Bronchial epithelial cell (primary cell): Measurements from ENCODE around the gene NPLOC4. TPM values are rescaled to one million over a fixed set of nuclear protein-coding genes. Genes with fewer than 3 reads are reported as not detected.
A peak's percentile ranks its signal among the peaks of the same experiment; 100 is the strongest.

Experiments used
- DNase-seq: peaks from one replicate; pipeline ENCODE4 v3.0.0-alpha.2; 2010; ENCODE audit warnings: low read depth
- FAIRE-seq: peaks from 2 replicates; lab custom pipeline; 2011; peaks lifted over from hg19 to GRCh38; lab: Jason Lieb, UNC
- H3K27me3 ChIP-seq: 2 replicates; pipeline ENCODE4 v1.5.1; 2011; ENCODE audit warnings: low read length; ENCODE audit not compliant: control insufficient read depth, insufficient read depth
- H3K36me3 ChIP-seq: 2 replicates; pipeline ENCODE4 v1.5.1; 2011; ENCODE audit warnings: low read length; ENCODE audit not compliant: control insufficient read depth, insufficient read depth
- H3K4me3 ChIP-seq: 2 replicates; pipeline ENCODE4 v1.5.1; 2011; ENCODE audit warnings: mild to moderate bottlenecking, low read depth, low read length, control low read depth
- CTCF ChIP-seq: IDR thresholded peaks from 2 replicates; pipeline ENCODE4 v1.5.1; 2011; ENCODE audit warnings: mild to moderate bottlenecking, moderate library complexity, low read length, control low read depth, inconsistent platforms; ENCODE audit not compliant: insufficient read depth, severe bottlenecking
- total RNA-seq: library from RNA; depleted of rRNA; stranded (reverse); fragments of >200 nt; gene quantifications from 2 replicates; pipeline ENCODE4 v1.2.1, GENCODE V29; 2014

The NPLOC4 gene
- total RNA-seq, 1 donor from 2014 or later: 60.0 TPM

DNA sequence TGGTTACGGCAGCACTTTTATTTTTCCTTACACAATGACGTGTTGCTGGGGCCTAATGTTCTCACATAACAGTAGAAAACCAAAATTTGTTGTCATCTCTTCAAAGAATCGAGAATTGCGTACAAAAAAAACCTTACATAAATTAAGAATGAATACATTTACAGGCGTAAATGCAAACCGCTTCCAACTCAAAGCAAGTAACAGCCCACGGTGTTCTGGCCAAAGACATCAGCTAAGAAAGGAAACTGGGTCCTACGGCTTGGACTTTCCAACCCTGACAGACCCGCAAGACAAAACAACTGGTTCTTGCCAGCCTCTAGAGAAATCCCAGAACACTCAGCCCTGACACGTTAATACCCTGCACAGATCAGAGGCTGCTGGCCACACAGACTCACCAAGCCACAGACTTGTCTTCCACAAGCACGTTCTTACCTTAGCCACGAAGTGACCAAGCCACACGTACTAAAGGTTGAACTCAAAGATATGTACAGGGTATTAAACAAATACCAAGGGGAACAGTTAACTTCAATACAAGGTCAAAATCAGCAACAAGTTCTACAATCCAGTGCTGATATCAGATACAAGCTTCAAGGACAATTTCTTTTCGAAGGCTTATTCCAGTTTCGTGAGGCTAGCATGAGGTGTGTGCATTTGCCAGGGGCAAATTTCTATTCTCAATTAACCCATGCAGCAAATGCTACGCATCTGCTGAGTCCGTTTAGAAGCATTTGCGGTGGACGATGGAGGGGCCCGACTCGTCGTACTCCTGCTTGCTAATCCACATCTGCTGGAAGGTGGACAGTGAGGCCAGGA, 126.7 kb downstream of the NPLOC4 start:
- FAIRE-seq (no peak), DNase-seq (no peak)
- Histone ChIP-seq H3K36me3 (peaks cover 20% of the 10 kb centered on the region), H3K27me3 (no peaks in the 10 kb centered on the region), H3K4me3 (peak overlapping the region; percentile 98)
- TF ChIP-seq CTCF: no peak

DNA sequence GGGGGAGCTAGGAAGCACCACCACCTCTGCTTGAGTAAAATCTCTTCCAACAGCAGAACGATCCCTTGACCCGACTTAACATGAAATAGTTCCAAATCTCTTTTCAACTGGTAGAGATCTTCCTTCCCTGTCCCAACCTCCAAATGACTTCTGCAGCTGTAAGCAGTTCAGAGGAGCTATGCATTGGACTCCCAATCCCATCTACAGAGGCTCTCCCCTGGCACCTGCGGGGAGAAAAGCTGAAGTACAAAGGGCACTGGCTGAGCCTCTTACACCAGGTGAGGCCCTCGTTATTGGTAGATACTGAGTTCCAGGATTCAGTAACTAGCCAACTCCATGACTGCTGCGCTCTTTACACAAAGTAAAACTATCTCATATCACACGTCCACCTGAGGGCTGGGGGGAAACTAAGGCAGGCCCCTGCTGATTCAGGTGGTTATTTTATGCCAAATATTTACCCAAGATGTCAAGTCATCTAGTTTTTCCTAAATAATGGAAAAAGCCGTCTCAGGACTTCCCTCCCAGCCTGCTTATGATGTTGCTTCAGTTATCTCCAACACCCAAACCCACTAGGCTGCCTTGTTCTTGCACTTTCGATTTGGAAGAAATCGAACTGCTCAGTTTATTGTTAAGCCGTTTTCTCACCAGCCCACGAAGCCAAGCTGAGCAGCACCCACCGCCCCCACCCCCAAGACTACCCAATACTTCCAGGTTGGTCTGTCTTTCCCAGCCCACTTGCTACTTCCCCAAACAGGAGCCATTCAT, 127.5 kb downstream of the NPLOC4 start:
- peak; percentile 63 for DNase-seq
- H3K27me3 ChIP-seq: no peaks in the 10 kb centered on the region
- peaks cover 20% of the 10 kb centered on the region for H3K36me3 ChIP-seq
- FAIRE-seq: no peak
- TF ChIP-seq CTCF: no peak
- H3K4me3 ChIP-seq: no peak overlapping the region

GRCh38 chr17:81508639-81509206, 128.2 kb downstream of the NPLOC4 start:
- DNase-seq (peak; percentile 76), FAIRE-seq (peak; percentile 7)
- TF ChIP-seq CTCF: no peak
- no peak overlapping the region for H3K4me3 ChIP-seq
- H3K27me3 ChIP-seq: no peaks in the 10 kb centered on the region
- H3K36me3 ChIP-seq: peaks cover 20% of the 10 kb centered on the region

Other genes starting within 250 kb of the NPLOC4 start
- gene BAHCC1, start 241.7 kb downstream of the NPLOC4 start, total RNA-seq: 0.79 and 1.8 TPM in 2 replicates
- gene ACTG1, start 124.3 kb downstream of the NPLOC4 start, total RNA-seq: 2,981 and 3,623 TPM in 2 replicates
- gene FSCN2, start 108.7 kb downstream of the NPLOC4 start, total RNA-seq: 1.2 and 1.3 TPM in 2 replicates
- gene FAAP100, start 84.8 kb downstream of the NPLOC4 start, total RNA-seq: 10.5 and 12.8 TPM in 2 replicates
- 0.53 and 0.64 TPM in 2 replicates for gene TSPAN10, start 84 bp upstream of the NPLOC4 start, total RNA-seq
- gene PDE6G, start 19.4 kb upstream of the NPLOC4 start, total RNA-seq: not detected in 2 replicates
- gene OXLD1, start 29.5 kb upstream of the NPLOC4 start, total RNA-seq: 47.7 and 73.7 TPM in 2 replicates
- 6.8 and 10.2 TPM in 2 replicates for gene CCDC137, start 29.6 kb upstream of the NPLOC4 start, total RNA-seq
- gene ARL16, start 46.7 kb upstream of the NPLOC4 start, total RNA-seq: 23.0 and 25.8 TPM in 2 replicates
- gene HGS, start 46.9 kb upstream of the NPLOC4 start, total RNA-seq: 77.7 and 84.4 TPM in 2 replicates
- gene MRPL12, start 66.3 kb upstream of the NPLOC4 start, total RNA-seq: 11.6 and 13.6 TPM in 2 replicates
- gene SLC25A10, start 75.2 kb upstream of the NPLOC4 start, total RNA-seq: 20.3 and 21.1 TPM in 2 replicates
- gene GCGR, start 167.0 kb upstream of the NPLOC4 start, total RNA-seq: not detected in 2 replicates
- gene MCRIP1, start 196.2 kb upstream of the NPLOC4 start, total RNA-seq: 25.8 and 32.6 TPM in 2 replicates
- gene PPP1R27, start 197.9 kb upstream of the NPLOC4 start, total RNA-seq: 0.13 TPM in 1 of 2 replicates, not detected in the other
- 673 and 821 TPM in 2 replicates for gene P4HB, start 223.4 kb upstream of the NPLOC4 start, total RNA-seq
- gene ARHGDIA, start 234.2 kb upstream of the NPLOC4 start, total RNA-seq: 57.4 and 67.0 TPM in 2 replicates